PFSK-1 (cell line): ENCODE data around the gene HS6ST1.
A peak's percentile ranks its signal among the peaks of the same experiment; 100 is the strongest.

ENCODE experiments used
- FOXP2 ChIP-seq: optimal IDR thresholded peaks from 2 replicates; pipeline ENCODE3; 2011; ENCODE audit warnings: borderline replicate concordance, control low read depth, inconsistent platforms; ENCODE audit not compliant: insufficient read depth; ENCODE audit errors: extremely low read length, extremely low read depth
- POLR2AphosphoS5 ChIP-seq: IDR thresholded peaks from 2 replicates; pipeline ENCODE4 v1.6.1; 2012; ENCODE audit warnings: low read depth, mild to moderate bottlenecking, control low read depth, low read length, moderate library complexity
- SIN3A ChIP-seq: IDR thresholded peaks from 2 replicates; pipeline ENCODE4 v1.6.1; 2012; ENCODE audit warnings: mild to moderate bottlenecking, low read length, moderate library complexity, borderline replicate concordance; ENCODE audit not compliant: insufficient read depth
- TAF1 ChIP-seq: IDR thresholded peaks from 2 replicates; pipeline ENCODE4 v1.6.1; 2012; ENCODE audit warnings: low read length, control low read depth, borderline replicate concordance; ENCODE audit not compliant: insufficient read depth
- TF ChIP-seq, protein P1 (sequence below), 2 experiments: IDR thresholded peaks; 2 replicates each; pipeline versions ENCODE4 v1.6.1 to v1.8.0; 2011 to 2012; ENCODE audit warnings: low read depth in 2 of 2, low read length in 2 of 2, control low read depth in 1 of 2, inconsistent platforms in 1 of 2, mild to moderate bottlenecking in 1 of 2, moderate library complexity in 1 of 2; ENCODE audit not compliant: insufficient read depth in 1 of 2

The HS6ST1 gene

DNA sequence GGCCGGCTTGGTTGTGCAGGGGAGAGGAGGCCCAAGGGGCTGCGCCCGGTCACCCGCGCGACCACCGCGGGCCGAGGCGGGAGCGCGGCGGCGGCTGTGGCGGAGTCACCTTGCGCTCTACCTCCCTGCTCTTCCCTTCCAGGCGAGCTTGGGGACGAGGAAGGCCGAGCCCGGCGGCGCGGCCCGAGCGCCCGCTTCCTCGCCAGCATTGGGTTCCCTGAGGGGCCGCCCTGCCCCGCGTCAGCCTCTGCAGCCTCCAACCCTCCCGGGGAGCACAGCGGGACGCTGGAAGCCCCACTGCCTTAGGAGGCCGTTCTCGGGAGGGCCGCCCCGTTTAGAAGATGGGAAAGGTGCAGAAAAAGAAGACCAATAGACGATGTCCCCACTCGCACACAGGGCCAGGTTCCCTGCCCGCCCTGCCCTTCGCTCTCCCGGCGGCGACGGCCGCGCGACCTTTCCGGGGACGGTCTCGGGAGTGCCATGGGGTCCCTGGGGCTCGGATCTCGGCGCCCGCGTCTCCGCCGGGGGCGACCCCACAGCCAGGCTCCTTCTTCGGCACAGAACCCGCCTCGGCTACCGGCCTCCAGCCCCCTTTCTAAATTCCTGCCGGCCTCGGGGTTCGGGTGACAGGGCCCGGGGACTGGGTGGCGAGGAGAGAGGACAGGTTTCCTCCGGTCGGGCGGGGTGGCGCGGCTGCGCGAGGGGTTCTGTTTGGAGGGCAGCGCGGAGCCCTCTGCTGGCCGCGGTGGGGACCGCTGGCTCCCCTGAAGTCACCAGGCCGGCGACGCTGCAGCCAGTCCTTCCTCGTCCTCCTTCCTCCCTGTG, 85.5 kb downstream of the HS6ST1 start:
- TF ChIP-seq POLR2AphosphoS5 (no peak), SIN3A (no peak), TAF1 (no peak), FOXP2 (peak; percentile 57)
- TF ChIP-seq, protein P1, sequence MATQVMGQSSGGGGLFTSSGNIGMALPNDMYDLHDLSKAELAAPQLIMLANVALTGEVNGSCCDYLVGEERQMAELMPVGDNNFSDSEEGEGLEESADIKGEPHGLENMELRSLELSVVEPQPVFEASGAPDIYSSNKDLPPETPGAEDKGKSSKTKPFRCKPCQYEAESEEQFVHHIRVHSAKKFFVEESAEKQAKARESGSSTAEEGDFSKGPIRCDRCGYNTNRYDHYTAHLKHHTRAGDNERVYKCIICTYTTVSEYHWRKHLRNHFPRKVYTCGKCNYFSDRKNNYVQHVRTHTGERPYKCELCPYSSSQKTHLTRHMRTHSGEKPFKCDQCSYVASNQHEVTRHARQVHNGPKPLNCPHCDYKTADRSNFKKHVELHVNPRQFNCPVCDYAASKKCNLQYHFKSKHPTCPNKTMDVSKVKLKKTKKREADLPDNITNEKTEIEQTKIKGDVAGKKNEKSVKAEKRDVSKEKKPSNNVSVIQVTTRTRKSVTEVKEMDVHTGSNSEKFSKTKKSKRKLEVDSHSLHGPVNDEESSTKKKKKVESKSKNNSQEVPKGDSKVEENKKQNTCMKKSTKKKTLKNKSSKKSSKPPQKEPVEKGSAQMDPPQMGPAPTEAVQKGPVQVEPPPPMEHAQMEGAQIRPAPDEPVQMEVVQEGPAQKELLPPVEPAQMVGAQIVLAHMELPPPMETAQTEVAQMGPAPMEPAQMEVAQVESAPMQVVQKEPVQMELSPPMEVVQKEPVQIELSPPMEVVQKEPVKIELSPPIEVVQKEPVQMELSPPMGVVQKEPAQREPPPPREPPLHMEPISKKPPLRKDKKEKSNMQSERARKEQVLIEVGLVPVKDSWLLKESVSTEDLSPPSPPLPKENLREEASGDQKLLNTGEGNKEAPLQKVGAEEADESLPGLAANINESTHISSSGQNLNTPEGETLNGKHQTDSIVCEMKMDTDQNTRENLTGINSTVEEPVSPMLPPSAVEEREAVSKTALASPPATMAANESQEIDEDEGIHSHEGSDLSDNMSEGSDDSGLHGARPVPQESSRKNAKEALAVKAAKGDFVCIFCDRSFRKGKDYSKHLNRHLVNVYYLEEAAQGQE (IDR thresholded peaks at IDR 0.05; ENCODE audit: insufficient read depth in 1 of 2, low read depth in 2 of 2, low read length in 2 of 2): no peak

DNA sequence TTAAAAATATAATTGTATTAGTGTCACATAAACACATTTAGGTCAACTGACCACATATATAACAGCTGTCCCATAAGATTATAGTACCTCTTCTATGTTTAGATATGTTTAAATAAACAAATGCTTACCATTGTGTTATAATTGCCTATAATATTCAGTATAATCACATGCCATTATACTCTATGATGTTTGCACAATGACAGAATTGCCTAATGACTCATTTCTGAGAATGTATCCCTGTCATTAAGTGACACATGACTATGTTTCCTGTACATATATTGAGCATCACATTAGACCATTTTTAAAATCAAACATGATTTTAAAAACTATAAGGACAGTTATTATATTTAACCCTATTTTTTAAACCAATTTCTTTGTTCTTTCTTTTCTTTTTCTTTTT, 89.8 kb downstream of the HS6ST1 start:
- TF ChIP-seq, protein P1 (IDR thresholded peaks at IDR 0.05; ENCODE audit: insufficient read depth in 1 of 2, low read depth in 2 of 2, low read length in 2 of 2): no peak
- TF ChIP-seq SIN3A (no peak), FOXP2 (no peak), TAF1 (no peak), POLR2AphosphoS5 (no peak)

DNA sequence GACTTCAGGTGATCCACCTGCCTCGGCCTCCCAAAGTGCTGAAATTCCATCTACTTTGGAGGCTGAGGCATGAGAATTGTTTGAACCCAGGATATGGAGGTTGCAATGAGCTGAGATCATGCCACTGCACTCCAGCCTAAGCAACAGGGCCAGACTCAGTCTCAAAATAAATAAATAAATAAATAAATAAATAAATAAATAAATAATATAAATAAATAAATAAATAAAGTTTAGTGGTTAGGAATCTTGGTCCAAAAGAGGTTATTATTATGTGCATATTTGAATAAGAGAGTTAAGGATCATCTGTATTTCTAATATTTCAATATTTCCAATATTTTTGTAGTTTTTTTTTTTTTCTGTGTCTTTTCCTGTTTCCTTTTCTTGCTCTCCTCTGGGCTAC, 90.8 kb downstream of the HS6ST1 start:
- TF ChIP-seq FOXP2 (no peak), TAF1 (no peak), SIN3A (no peak), POLR2AphosphoS5 (no peak)
- TF ChIP-seq, protein P1 (IDR thresholded peaks at IDR 0.05; ENCODE audit: insufficient read depth in 1 of 2, low read depth in 2 of 2, low read length in 2 of 2): no peak

DNA sequence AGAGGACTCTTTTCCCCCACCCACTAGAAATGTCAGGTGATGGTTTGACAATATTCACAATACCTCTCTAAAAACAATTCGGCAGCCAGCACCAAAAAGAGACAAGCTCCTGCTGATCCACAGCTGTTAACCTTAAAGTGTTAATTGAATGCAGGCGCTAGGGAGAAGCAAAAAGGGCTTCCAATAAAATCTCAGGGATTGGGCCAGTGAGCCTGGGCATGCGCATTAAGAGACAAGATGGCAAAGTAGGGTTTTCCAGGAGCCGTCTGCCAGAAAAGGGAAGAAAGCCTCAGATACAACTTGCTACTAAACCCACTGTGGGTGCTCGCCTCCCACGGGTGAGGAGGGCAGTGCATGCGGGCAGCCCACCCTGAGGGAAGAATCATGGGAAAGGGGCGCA, 98.8 kb downstream of the HS6ST1 start:
- TF ChIP-seq POLR2AphosphoS5 (no peak), TAF1 (no peak), SIN3A (no peak), FOXP2 (no peak)
- TF ChIP-seq, protein P1 (IDR thresholded peaks at IDR 0.05; ENCODE audit: insufficient read depth in 1 of 2, low read depth in 2 of 2, low read length in 2 of 2): no peak
